Measurements from ENCODE around the gene WFIKKN1.

GRCh38 chr16:662095-662494, 31.3 kb downstream of the WFIKKN1 start:
- TF ChIP-seq POLR2A (IDR thresholded peaks at IDR 0.05; ENCODE audit: borderline replicate concordance, extremely low read depth, insufficient read depth, insufficient read length) (no peak), CTCF (IDR thresholded peaks at IDR 0.05 in 2 of 3, conservative IDR thresholded peaks at IDR 0.05 in 1 of 3; ENCODE audit: borderline replicate concordance in 1 of 3, insufficient read depth in 1 of 3, low read depth in 2 of 3, low read length in 2 of 3) (no peak), YY1 (IDR thresholded peaks at IDR 0.05; ENCODE audit: extremely low read depth, insufficient replicate concordance, low read depth, low read length) (no peak), POLR2AphosphoS5 (IDR thresholded peaks at IDR 0.05; ENCODE audit: low read depth, low read length) (no peak), ATF3 (IDR thresholded peaks at IDR 0.05) (no peak), FOSL1 (IDR thresholded peaks at IDR 0.05; ENCODE audit: low read depth) (no peak), ZNF274 (IDR thresholded peaks at IDR 0.05; ENCODE audit: low read depth, low read length) (no peak), MAX (IDR thresholded peaks at IDR 0.05) (no peak), CBX3 (IDR thresholded peaks at IDR 0.05; ENCODE audit: low read depth) (no peak), SIN3A (IDR thresholded peaks at IDR 0.05; ENCODE audit: low read depth) (no peak)
